H9 (cell line): ENCODE measurements around the gene LRP1B. TPM values are rescaled to one million over a fixed set of nuclear protein-coding genes. Genes with fewer than 3 reads are reported as not detected.

ENCODE experiments used
- DNase-seq: peaks from one replicate; pipeline ENCODE4 v3.0.0-alpha.2; 2017
- H2AFZ ChIP-seq: one replicate; pipeline ENCODE4 v1.6.1; 2013; ENCODE audit warnings: mild to moderate bottlenecking, low read length, control low read depth, moderate library complexity
- H2AK5ac ChIP-seq: 2 replicates; pipeline ENCODE4 v1.6.1; 2013; ENCODE audit warnings: low read length, control low read depth, mixed read lengths; ENCODE audit not compliant: insufficient read length
- H2BK120ac ChIP-seq: one replicate; pipeline ENCODE4 v1.6.1; 2013; ENCODE audit warnings: low read depth, mild to moderate bottlenecking, low read length, control low read depth, inconsistent platforms; ENCODE audit not compliant: poor library complexity, severe bottlenecking
- H2BK12ac ChIP-seq: 2 replicates; pipeline ENCODE4 v1.6.1; 2013; ENCODE audit warnings: low read length, control low read depth, mixed read lengths, low read depth; ENCODE audit not compliant: insufficient read length
- H2BK15ac ChIP-seq: 2 replicates; pipeline ENCODE4 v1.6.1; 2013; ENCODE audit warnings: low read depth, low read length, control low read depth
- H2BK20ac ChIP-seq: one replicate; pipeline ENCODE4 v1.6.1; 2013; ENCODE audit warnings: low read depth, mild to moderate bottlenecking, low read length, control low read depth, inconsistent platforms; ENCODE audit not compliant: poor library complexity, severe bottlenecking
- H2BK5ac ChIP-seq: 2 replicates; pipeline ENCODE4 v1.6.1; 2013; ENCODE audit warnings: low read length, control low read depth, mixed read lengths; ENCODE audit not compliant: insufficient read length
- H3K14ac ChIP-seq: 2 replicates; pipeline ENCODE4 v1.6.1; 2013; ENCODE audit warnings: low read length, control low read depth; ENCODE audit not compliant: insufficient read depth
- H3K18ac ChIP-seq: 2 replicates; pipeline ENCODE4 v1.6.1; 2013; ENCODE audit warnings: low read depth, mild to moderate bottlenecking, mixed read lengths, low read length, control low read depth; ENCODE audit not compliant: insufficient read length
- H3K23ac ChIP-seq: 2 replicates; pipeline ENCODE4 v1.6.1; 2013; ENCODE audit warnings: low read length, control low read depth, mixed read lengths, low read depth; ENCODE audit not compliant: insufficient read length
- H3K23me2 ChIP-seq: 2 replicates; pipeline ENCODE4 v1.6.1; 2013; ENCODE audit warnings: low read depth, mild to moderate bottlenecking, mixed read lengths, low read length, control low read depth; ENCODE audit not compliant: insufficient read length, poor library complexity, severe bottlenecking
- H3K27ac ChIP-seq: 2 replicates; pipeline ENCODE4 v1.5.1; 2013; ENCODE audit warnings: low read length, control low read depth, mixed read lengths, low read depth; ENCODE audit not compliant: insufficient read length
- H3K27me3 ChIP-seq: 2 replicates; pipeline ENCODE4 v1.6.1; 2013; ENCODE audit warnings: low read length, control low read depth, inconsistent platforms; ENCODE audit not compliant: insufficient read depth
- H3K4ac ChIP-seq: 2 replicates; pipeline ENCODE4 v1.6.1; 2013; ENCODE audit warnings: low read depth, mild to moderate bottlenecking, control low read depth, inconsistent platforms, low read length, moderate library complexity
- H3K4me1 ChIP-seq: 2 replicates; pipeline ENCODE4 v1.6.1; 2013; ENCODE audit warnings: low read length, control low read depth, inconsistent platforms; ENCODE audit not compliant: insufficient read depth
- H3K4me2 ChIP-seq: 2 replicates; pipeline ENCODE4 v1.6.1; 2013; ENCODE audit warnings: low read length, control low read depth, mixed read lengths; ENCODE audit not compliant: insufficient read length, insufficient read depth
- H3K56ac ChIP-seq: 2 replicates; pipeline ENCODE4 v1.6.1; 2013; ENCODE audit warnings: low read depth, mild to moderate bottlenecking, mixed read lengths, low read length, control low read depth; ENCODE audit not compliant: insufficient read length
- H3K79me1 ChIP-seq: 2 replicates; pipeline ENCODE4 v1.6.1; 2013; ENCODE audit warnings: low read depth, mild to moderate bottlenecking, moderate library complexity, low read length, control low read depth, inconsistent platforms; ENCODE audit not compliant: insufficient read depth, poor library complexity, severe bottlenecking
- H3K79me2 ChIP-seq: 2 replicates; pipeline ENCODE4 v1.6.1; 2013; ENCODE audit warnings: low read length, control low read depth, inconsistent platforms; ENCODE audit not compliant: insufficient read depth
- H3K9ac ChIP-seq: 2 replicates; pipeline ENCODE4 v1.6.1; 2013; ENCODE audit warnings: low read length, control low read depth, mixed read lengths; ENCODE audit not compliant: insufficient read length; ENCODE audit errors: extremely low read depth
- H3K9me3 ChIP-seq: one replicate; pipeline ENCODE4 v1.6.1; 2013; ENCODE audit warnings: low read depth, low read length, inconsistent platforms; ENCODE audit not compliant: control insufficient read depth
- H3T11ph ChIP-seq: one replicate; pipeline ENCODE4 v1.6.1; 2013; ENCODE audit warnings: mild to moderate bottlenecking, low read length, control low read depth, inconsistent platforms
- H4K20me1 ChIP-seq: one replicate; pipeline ENCODE4 v1.6.1; 2013; ENCODE audit not compliant: control insufficient read depth, insufficient read length, insufficient read depth
- H4K5ac ChIP-seq: 2 replicates; pipeline ENCODE4 v1.6.1; 2013; ENCODE audit warnings: low read depth, mild to moderate bottlenecking, mixed read lengths, low read length, control low read depth; ENCODE audit not compliant: insufficient read length
- H4K8ac ChIP-seq: replicated peaks from 2 replicates; pipeline ENCODE4 v1.6.1; 2013; ENCODE audit warnings: low read length, control low read depth, mixed read lengths, low read depth; ENCODE audit not compliant: insufficient read length
- H4K91ac ChIP-seq: 2 replicates; pipeline ENCODE4 v1.6.1; 2013; ENCODE audit warnings: low read depth, mild to moderate bottlenecking, moderate library complexity, mixed read lengths, low read length, control low read depth; ENCODE audit not compliant: insufficient read length
- H3K27ac Mint-ChIP-seq, 3 experiments: 2 replicates in 2 of 3; 3 replicates in 1 of 3; pipeline ENCODE4 v1.8.0; 2020 to 2021; ENCODE audit warnings: mixed read lengths in 3 of 3, mild to moderate bottlenecking in 1 of 3, moderate library complexity in 1 of 3
- H3K27me3 Mint-ChIP-seq: 2 replicates; pipeline ENCODE4 v1.8.0; 2021; ENCODE audit warnings: low read depth, mild to moderate bottlenecking, moderate library complexity, mixed read lengths
- H3K36me3 Mint-ChIP-seq, 3 experiments: 2 replicates in 2 of 3; 3 replicates in 1 of 3; pipeline ENCODE4 v1.8.0; 2020 to 2021; ENCODE audit warnings: low read depth in 3 of 3, mixed read lengths in 3 of 3; ENCODE audit not compliant: insufficient read depth in 1 of 3
- H3K4me1 Mint-ChIP-seq, 2 experiments: 2 replicates each; pipeline ENCODE4 v1.8.0; 2020; ENCODE audit warnings: mixed read lengths in 2 of 2
- H3K4me3 Mint-ChIP-seq, 2 experiments: 2 replicates in 1 of 2; 3 replicates in 1 of 2; pipeline ENCODE4 v1.8.0; 2020 to 2021; ENCODE audit warnings: mild to moderate bottlenecking in 2 of 2, mixed read lengths in 2 of 2, moderate library complexity in 1 of 2
- H3K9me3 Mint-ChIP-seq, 2 experiments: 2 replicates in 1 of 2; 3 replicates in 1 of 2; pipeline ENCODE4 v1.8.0; 2020; ENCODE audit warnings: mild to moderate bottlenecking in 2 of 2, mixed read lengths in 2 of 2, moderate library complexity in 1 of 2
- WGBS: extraction: QIAGEN DNeasy Blood & Tissue Kit; methylation state at CpG from one replicate; pipeline ENCODE4 v1.1.7; 2013; ENCODE audit warnings: missing lambda C conversion rate, low lambda C conversion rate, mixed read lengths; ENCODE audit not compliant: insufficient read length; ENCODE audit errors: extremely low coverage; 5-methylcytosine and 5-hydroxymethylcytosine counted together
- total RNA-seq: library from RNA; stranded (reverse); gene quantifications from 2 replicates; pipeline ENCODE4 v1.2.1, GENCODE V29; 2021
- TF ChIP-seq, protein P1 (sequence below): fragments of 200-600 bp; sonication (generic); conservative IDR thresholded peaks from 3 replicates; pipeline ENCODE4 v1.8.0; 2021; ENCODE audit warnings: antibody characterized with exemption, mild to moderate bottlenecking

The LRP1B gene
- total RNA-seq, 1 experiment from 2014 or later, result not detected

DNA sequence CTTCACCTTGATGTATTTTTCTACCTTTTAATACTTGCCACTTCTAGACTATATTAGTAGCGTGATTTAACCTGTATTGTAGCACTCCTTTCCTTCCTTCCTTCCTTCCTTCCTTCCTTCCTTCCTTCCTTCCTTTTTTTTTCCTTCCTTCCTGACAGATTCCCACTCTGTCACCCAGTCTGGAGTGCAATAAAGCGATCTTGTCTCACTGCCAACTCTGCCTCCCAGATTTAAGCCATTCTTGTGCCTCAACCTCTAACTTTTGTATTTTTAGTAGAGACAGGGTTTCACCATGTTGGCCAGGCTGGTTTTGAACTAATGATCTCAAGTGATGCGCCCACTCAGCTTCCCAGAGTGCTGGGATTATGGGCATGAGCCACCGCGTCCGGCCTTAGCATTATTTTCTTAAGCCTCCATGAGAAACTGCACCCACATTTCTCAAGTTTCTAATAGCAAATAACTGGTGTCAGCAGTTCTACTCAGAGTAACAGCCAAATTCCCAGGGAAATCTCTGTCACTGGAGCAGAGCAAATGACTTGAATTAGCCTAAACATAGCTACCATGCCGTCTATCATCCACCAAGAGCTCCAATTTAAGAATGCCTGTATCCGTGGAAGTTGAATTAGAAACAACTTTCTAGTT is 529.2 kb downstream of the LRP1B start:
- no peak overlapping the region for H3K14ac ChIP-seq
- Mint-ChIP-seq H3K4me1 (peaks cover 3 to 11% of the 10 kb centered on the region in 2 experiments; a peak in 3 of 4 replicates), H3K9me3 (peaks cover 0 to 3% of the 10 kb centered on the region in 2 experiments; a peak in 1 of 5 replicates), H3K36me3 (0 out of 7 replicates have a peak, but pooled peaks cover 0 to 3% (median 0%) of the 10 kb centered on the region in 3 experiments), H3K27me3 (no peaks in the 10 kb centered on the region), H3K27ac (peak overlapping the region in 2 of 3 experiments; percentile 22 to 54; a peak in 1 of 7 replicates), H3K4me3 (no peak overlapping the region)
- no peak overlapping the region for H3K56ac ChIP-seq
- no peaks in the 10 kb centered on the region for H3K79me2 ChIP-seq
- no peak for DNase-seq
- no peak overlapping the region for H4K8ac ChIP-seq
- H3T11ph ChIP-seq, result no peak overlapping the region
- no peak overlapping the region for H3K23ac ChIP-seq
- H3K4me1 ChIP-seq, result no peaks in the 10 kb centered on the region
- H3K27ac ChIP-seq, result no peak overlapping the region
- no peak overlapping the region for H2AFZ ChIP-seq
- no peaks in the 10 kb centered on the region for H4K20me1 ChIP-seq
- no peak overlapping the region for H4K5ac ChIP-seq
- H3K18ac ChIP-seq, result no peak overlapping the region
- no peak overlapping the region for H3K4me2 ChIP-seq
- H3K4ac ChIP-seq, result no peak overlapping the region
- H2AK5ac ChIP-seq, result no peak overlapping the region
- no CpG with 5 or more reads among the region's 8 CpGs for WGBS
- H3K9ac ChIP-seq, result no peak overlapping the region
- H2BK12ac ChIP-seq, result no peak overlapping the region
- TF ChIP-seq, protein P1, sequence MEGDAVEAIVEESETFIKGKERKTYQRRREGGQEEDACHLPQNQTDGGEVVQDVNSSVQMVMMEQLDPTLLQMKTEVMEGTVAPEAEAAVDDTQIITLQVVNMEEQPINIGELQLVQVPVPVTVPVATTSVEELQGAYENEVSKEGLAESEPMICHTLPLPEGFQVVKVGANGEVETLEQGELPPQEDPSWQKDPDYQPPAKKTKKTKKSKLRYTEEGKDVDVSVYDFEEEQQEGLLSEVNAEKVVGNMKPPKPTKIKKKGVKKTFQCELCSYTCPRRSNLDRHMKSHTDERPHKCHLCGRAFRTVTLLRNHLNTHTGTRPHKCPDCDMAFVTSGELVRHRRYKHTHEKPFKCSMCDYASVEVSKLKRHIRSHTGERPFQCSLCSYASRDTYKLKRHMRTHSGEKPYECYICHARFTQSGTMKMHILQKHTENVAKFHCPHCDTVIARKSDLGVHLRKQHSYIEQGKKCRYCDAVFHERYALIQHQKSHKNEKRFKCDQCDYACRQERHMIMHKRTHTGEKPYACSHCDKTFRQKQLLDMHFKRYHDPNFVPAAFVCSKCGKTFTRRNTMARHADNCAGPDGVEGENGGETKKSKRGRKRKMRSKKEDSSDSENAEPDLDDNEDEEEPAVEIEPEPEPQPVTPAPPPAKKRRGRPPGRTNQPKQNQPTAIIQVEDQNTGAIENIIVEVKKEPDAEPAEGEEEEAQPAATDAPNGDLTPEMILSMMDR, result no peak
- H2BK20ac ChIP-seq, result no peak overlapping the region
- H2BK120ac ChIP-seq, result no peak overlapping the region
- H2BK5ac ChIP-seq, result no peak overlapping the region
- H3K23me2 ChIP-seq, result no peaks in the 10 kb centered on the region
- no peak overlapping the region for H2BK15ac ChIP-seq
- no peaks in the 10 kb centered on the region for H3K27me3 ChIP-seq
- H4K91ac ChIP-seq, result no peak overlapping the region
- H3K79me1 ChIP-seq, result no peaks in the 10 kb centered on the region
- H3K9me3 ChIP-seq, result no peaks in the 10 kb centered on the region
